ENCODE data around the gene ORC1. TPM values are rescaled to one million over a fixed set of nuclear protein-coding genes. Genes with fewer than 3 reads are reported as not detected.

The ORC1 gene
- total RNA-seq, 1 donor from 2014 or later = 0.43 TPM

DNA sequence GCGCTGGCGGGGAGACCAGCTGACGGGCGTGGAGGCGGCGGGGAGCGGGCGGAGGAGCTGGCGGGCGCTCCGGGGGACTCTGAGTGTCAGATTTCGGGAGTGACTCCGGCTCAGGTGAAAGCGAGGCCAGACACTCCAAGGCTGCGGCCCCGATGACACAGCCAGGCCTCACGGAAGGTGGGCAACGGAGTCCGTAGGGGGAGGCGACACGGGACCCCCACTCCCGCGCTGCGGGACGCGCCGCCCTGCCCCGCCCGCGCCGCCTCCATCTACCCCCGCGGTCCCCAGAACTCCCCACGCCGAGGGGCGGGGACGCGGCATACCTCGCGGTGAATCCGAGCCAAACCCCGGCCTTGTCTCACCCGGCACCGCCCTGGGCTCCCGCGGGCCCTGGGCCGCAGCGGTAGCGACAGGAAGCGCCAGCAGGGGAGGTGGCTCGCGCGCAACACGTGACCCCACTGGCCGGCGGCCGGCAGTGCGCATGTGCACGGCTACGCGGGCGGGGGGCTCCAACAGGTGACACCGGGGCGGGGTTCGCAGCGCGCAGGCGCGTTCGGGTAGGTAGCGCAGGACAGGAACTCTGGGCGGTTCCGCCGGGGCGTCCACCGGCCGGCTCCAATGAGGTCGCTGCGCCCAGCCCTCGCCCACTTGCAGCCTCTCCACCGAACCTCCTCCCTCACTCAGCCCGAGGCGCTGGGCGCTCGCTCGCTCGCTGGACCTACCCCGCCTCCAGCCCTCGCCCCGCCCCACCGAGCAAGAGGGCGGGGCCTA, 38.3 kb downstream of the ORC1 start, which contains the start of gene CC2D1B:
Gene CC2D1B, minus strand, starts transcription at position 460 of the 771 bp plus-strand sequence. CDS start 1,585 bp downstream, outside the sequence.
- TF ChIP-seq CTCF (IDR thresholded peaks at IDR 0.05) = peak; percentile 13
- peak within 1 kb of the TSS; percentile 92 for H3K4me3 ChIP-seq
- ATAC-seq = peak; percentile 96
- intact Hi-C loops (cut with DNase I) = no loop called here
- H3K27me3 ChIP-seq = no peaks in the 10 kb centered on the region
- H3K9me3 ChIP-seq = no peaks in the 10 kb centered on the region
- H3K4me1 ChIP-seq = peaks cover 18% of the 10 kb centered on the region
- peaks cover 28% of the 10 kb centered on the region for H3K36me3 ChIP-seq
- peak within 1 kb of the TSS; percentile 97 for H3K27ac ChIP-seq
- DNase-seq = peak; percentile 100

GRCh38 chr1:52365071-52365745, 39.0 kb downstream of the ORC1 start:
- Histone ChIP-seq H3K9me3 (no peaks in the 10 kb centered on the region), H3K4me3 (peak overlapping the region; percentile 92), H3K36me3 (peaks cover 36% of the 10 kb centered on the region), H3K4me1 (peaks cover 18% of the 10 kb centered on the region), H3K27me3 (no peaks in the 10 kb centered on the region), H3K27ac (peak overlapping the region; percentile 97)
- no peak for TF ChIP-seq CTCF (IDR thresholded peaks at IDR 0.05)
- ATAC-seq (peak; percentile 47), DNase-seq (peak; percentile 87)
- intact Hi-C loops (cut with DNase I) = no loop called here

DNA sequence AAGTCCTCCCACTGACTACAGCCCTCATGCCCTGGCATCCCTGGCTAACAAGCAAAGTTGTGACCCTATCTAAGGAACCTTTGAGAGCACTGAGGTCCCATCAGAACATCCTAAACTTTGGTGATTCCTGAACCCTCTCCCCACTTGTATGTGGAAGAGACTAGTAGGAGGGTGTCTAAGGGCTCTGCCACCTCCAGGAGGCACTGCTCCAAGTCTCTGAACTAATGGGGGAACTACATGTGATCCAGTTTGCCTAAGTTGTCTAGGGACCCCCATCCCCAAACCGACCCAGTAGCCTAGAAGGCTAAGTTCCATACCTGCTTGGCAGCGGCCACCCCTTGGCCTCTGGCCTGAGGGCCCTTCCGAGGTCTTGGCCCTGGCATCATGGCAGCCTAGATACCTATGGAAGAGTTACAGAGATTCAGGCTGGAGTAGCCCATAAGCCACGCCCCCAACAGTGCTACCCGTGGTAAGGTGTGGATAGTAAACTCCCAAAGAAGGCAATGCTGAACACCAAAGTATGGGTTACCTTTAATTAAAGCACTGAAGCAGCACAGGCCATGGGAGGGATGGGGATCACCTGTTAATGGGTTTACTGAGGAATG, 39.9 kb downstream of the ORC1 start:
- intact Hi-C loops (cut with DNase I) = no loop called here
- H3K27ac ChIP-seq = no peak overlapping the region
- peaks cover 18% of the 10 kb centered on the region for H3K4me1 ChIP-seq
- DNase-seq (no peak), ATAC-seq (no peak)
- H3K36me3 ChIP-seq = peaks cover 44% of the 10 kb centered on the region
- H3K9me3 ChIP-seq = no peaks in the 10 kb centered on the region
- peak overlapping the region; percentile 92 for H3K4me3 ChIP-seq
- no peak for TF ChIP-seq CTCF (IDR thresholded peaks at IDR 0.05)
- H3K27me3 ChIP-seq = no peaks in the 10 kb centered on the region

DNA sequence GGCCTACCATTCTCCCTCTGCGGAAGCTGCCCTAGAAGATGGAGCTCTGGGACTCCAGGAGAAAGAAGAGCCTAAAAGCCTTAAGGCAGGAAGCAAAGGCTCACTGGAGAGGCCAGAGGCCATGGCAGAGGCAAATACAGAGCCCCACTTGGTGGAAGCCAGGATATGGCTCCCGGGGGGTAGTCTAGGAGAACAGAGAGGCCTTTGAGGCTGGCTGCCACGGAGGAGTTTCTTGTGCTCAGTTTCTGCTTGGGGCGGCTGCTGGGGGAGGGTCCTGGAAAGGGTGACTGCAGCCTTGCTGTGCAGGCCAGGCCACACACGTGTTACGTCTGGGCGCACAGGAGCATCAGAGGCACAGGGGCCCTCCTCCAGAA, 43.6 kb downstream of the ORC1 start:
- Histone ChIP-seq H3K4me1 (peaks cover 13% of the 10 kb centered on the region), H3K27me3 (no peaks in the 10 kb centered on the region)

More for the DNA sequence above, 43.6 kb downstream of the ORC1 start:
- DNase-seq = no peak
- ATAC-seq = no peak
- Histone ChIP-seq H3K36me3 (peaks cover 82% of the 10 kb centered on the region), H3K27ac (no peak overlapping the region), H3K9me3 (no peaks in the 10 kb centered on the region), H3K4me3 (no peak overlapping the region)
- intact Hi-C loops (cut with DNase I) = no loop called here
- no peak for TF ChIP-seq CTCF (IDR thresholded peaks at IDR 0.05)
